Measurements from ENCODE around the gene LETM1. TPM values are rescaled to one million over a fixed set of nuclear protein-coding genes. Genes with fewer than 3 reads are reported as not detected.

LETM1 gene
- total RNA-seq, 1 experiment from 2014 or later, result 67.3 TPM

DNA sequence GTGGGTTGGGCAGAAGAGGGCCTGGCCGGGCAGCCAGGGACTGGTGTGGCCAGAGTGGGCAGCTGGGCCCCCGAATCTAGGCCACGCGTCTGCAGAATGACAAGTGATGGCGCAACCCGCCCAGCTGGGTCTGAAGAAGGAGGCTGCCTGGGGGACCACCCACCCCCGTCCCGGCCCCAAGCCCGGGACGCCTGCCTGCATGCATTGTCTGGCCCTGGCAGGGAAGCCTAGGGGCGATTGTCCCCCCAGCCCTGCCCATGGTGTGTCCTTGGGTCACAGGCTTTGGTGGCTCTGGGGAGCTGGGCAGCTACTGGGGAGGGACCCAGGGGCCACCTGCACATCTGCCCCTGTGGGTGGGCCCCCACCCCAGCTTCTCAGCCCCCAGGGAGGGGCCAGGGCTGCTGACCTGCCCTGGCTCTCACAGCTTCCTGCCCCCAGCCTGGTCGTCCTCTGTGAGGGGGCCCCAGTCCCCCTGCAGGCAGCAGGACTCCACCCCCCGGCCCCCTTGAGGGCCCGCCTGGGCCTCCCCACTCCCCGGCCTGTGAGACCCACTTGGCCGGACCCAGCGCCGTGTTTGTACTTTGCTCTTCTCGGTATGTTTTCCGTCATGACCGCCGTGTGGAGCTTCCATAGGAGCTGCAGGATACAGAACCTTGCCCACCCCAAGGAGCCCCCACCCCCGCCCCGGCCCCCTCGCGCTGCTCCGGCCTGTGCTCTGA is 57.9 kb downstream of the LETM1 start (continued):
- TF ChIP-seq, protein P1, sequence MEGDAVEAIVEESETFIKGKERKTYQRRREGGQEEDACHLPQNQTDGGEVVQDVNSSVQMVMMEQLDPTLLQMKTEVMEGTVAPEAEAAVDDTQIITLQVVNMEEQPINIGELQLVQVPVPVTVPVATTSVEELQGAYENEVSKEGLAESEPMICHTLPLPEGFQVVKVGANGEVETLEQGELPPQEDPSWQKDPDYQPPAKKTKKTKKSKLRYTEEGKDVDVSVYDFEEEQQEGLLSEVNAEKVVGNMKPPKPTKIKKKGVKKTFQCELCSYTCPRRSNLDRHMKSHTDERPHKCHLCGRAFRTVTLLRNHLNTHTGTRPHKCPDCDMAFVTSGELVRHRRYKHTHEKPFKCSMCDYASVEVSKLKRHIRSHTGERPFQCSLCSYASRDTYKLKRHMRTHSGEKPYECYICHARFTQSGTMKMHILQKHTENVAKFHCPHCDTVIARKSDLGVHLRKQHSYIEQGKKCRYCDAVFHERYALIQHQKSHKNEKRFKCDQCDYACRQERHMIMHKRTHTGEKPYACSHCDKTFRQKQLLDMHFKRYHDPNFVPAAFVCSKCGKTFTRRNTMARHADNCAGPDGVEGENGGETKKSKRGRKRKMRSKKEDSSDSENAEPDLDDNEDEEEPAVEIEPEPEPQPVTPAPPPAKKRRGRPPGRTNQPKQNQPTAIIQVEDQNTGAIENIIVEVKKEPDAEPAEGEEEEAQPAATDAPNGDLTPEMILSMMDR (IDR thresholded peaks at IDR 0.05 in 2 of 3, conservative IDR thresholded peaks at IDR 0.05 in 1 of 3; ENCODE audit: borderline replicate concordance in 1 of 3, insufficient read depth in 1 of 3, low read depth in 2 of 3, low read length in 2 of 3), result no peak
- TF ChIP-seq, protein P2, sequence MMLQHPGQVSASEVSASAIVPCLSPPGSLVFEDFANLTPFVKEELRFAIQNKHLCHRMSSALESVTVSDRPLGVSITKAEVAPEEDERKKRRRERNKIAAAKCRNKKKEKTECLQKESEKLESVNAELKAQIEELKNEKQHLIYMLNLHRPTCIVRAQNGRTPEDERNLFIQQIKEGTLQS (IDR thresholded peaks at IDR 0.05), result no peak

DNA sequence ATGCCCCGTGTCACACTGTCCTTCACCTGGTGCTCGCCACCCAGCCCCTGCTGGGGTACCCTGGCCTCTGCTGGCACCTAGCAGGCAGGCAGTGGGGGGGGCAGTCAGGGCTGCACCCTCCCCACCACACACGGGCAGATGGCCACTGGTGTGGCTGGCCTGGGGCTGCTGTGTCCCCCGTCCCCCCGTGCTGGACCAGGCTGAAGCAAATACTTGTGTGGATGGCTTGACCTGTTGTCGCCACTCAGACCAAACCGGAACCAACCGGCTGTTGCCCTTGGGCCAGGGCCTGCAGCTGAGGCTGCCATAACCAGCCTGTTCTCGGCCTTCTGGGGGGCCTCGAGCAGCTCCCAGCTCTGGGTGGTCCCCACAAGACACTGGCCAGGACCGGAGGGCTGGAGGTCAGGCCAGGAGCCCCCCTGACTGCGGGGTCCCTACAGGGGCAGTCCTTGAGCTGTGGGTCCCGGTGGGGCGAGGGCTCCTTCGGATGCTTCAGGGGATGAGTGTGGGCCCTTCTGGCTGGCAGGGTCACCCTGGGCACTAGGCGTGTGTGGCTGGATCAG is 58.6 kb downstream of the LETM1 start:
- Histone ChIP-seq H2AFZ (ENCODE audit: low read depth, low read length, poor library complexity, severe bottlenecking) (no peak overlapping the region), H3K4me1 (ENCODE audit: control insufficient read depth in 1 of 2, insufficient read depth in 2 of 2, low read length in 2 of 2) (peaks cover 6 to 19% of the 10 kb centered on the region in 2 experiments; a peak in 3 of 4 replicates), H3K79me2 (ENCODE audit: insufficient read depth, low read length) (peaks cover 15% of the 10 kb centered on the region; the same call in 1 of the 2 replicates), H3K27me3 (ENCODE audit: insufficient read depth, low read length) (no peaks in the 10 kb centered on the region), H3K27ac (ENCODE audit: low read depth, low read length) (no peak overlapping the region; the same call in 1 of the 2 replicates), H3K9me2 (ENCODE audit: insufficient read depth) (no peaks in the 10 kb centered on the region), H3K9me3 (ENCODE audit: control insufficient read depth in 1 of 2, insufficient read depth in 1 of 2, low read depth in 1 of 2, low read length in 2 of 2) (no peaks in the 10 kb centered on the region), H3K4me3 (replicated peaks in 1 of 2; ENCODE audit: low read depth in 1 of 2, low read length in 2 of 2) (no peak overlapping the region), H4K20me1 (ENCODE audit: insufficient read depth) (no peaks in the 10 kb centered on the region), H3K4me2 (ENCODE audit: low read length) (no peak overlapping the region), H3K36me3 (ENCODE audit: control insufficient read depth in 1 of 2, insufficient read depth in 2 of 2, low read length in 2 of 2) (peaks cover 0 to 4% of the 10 kb centered on the region in 2 experiments; a peak in 1 of 4 replicates), H3K9ac (ENCODE audit: low read length) (no peak overlapping the region)
- no peak for ATAC-seq
- no TSS peak for BruUV-seq (replicated peaks)
- no peak for DNase-seq (ENCODE audit: low read depth, low spot score)
- POLR2A ChIA-PET, result no interaction called here
- intact Hi-C loops (cut with micrococcal nuclease), result no loop called here
- RAD21 ChIA-PET (ENCODE audit: low non-redundant PET in 1 of 2, low total read pairs in 2 of 2, uncharacterized antibody in 2 of 2, unreplicated experiment in 2 of 2), result no interaction called here
- TF ChIP-seq ZNF274 (IDR thresholded peaks at IDR 0.05; ENCODE audit: low read depth, low read length) (no peak), EZH2 (IDR thresholded peaks at IDR 0.05) (no peak), EGR1 (IDR thresholded peaks at IDR 0.05; ENCODE audit: low read depth) (no peak), YY1 (IDR thresholded peaks at IDR 0.05; ENCODE audit: extremely low read depth, insufficient replicate concordance, low read depth, low read length) (no peak), POLR2AphosphoS5 (IDR thresholded peaks at IDR 0.05; ENCODE audit: low read depth, low read length) (no peak), SP1 (IDR thresholded peaks at IDR 0.05; ENCODE audit: low read depth) (no peak), ZFX (IDR thresholded peaks at IDR 0.05) (no peak), SRF (IDR thresholded peaks at IDR 0.05; ENCODE audit: low read depth) (no peak)
- CTCF ChIA-PET, result no interaction called here
